Sciatic nerve (tissue), 2 donors: Measurements from ENCODE around the gene DYTN. TPM values are rescaled to one million over a fixed set of nuclear protein-coding genes. Genes with fewer than 3 reads are reported as not detected.
"Not testable (repeated sequence)": the region's sequence is repeated elsewhere in the genome, so short reads cannot be mapped to it uniquely, and the experiment has no call there.

Experiments used
- ATAC-seq: fragments of 200-7000 bp; cut with Tn5 transposase; one replicate; pipeline ENCODE4 v1.9.1; 2020; ENCODE audit warnings: mild to moderate bottlenecking, moderate library complexity
- DNase-seq: peaks from one replicate; pipeline ENCODE4 v3.0.0-alpha.2; 2020; ENCODE audit warnings: low spot score
- intact Hi-C: fragments of 100-400 bp; cut with DNase I; formaldehyde crosslinking; loops from one replicate; pipeline ENCODE4 v1.14.2; 2022
- total RNA-seq: library from RNA; stranded (reverse); fragmentation: NEBNext Ultra II Directional; extraction: Animal tissue kit (Norgen Biotek cat#: 25700); gene quantifications from one replicate; pipeline ENCODE4 v1.2.1, GENCODE V29; 2021
- donor health status: DM: no; HTN: no; CAD: no.
- donor health status: DM: no; HTN: no; CAD: no.

DYTN gene, protein sequence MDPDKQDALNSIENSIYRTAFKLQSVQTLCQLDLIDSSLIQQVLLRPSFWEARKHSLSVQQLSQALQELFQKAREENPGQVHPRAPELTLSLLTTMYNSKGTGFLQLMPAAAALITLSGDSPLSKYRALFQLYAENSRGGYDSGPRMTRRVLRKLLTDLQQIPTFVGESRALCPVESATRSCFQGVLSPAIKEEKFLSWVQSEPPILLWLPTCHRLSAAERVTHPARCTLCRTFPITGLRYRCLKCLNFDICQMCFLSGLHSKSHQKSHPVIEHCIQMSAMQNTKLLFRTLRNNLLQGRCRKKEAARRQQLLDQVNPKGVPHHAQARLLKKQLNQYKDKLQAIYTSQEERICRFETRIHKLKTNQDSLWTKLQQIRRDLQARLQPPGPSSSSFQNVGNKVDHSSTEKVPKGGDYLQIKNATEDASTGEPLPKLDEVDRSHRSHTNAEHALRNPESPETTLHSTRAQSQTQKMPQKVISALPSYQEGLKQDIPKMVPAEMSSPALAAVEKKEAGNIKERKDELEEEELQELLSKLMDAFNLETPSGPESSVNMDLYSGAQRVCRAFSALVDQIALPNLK
- total RNA-seq, result not detected

DNA sequence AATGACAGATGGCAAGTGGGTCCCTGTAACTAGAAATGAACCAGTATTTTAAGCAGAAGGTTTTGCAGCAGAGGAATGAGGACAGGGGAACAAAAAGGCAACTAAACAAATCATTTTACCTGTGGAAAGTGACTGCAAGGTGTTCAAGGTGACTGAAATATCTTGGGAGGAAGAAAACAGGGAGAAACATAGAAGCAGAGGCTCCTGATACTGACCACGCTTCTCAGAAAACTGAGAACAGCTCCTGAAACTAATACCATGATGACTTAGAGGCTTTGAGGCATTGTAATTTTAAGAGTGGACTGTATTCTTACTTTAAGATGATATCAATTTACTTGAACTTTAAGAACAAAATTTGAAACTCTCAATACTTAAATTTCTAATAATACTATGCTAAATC is at the start of gene DYTN:
Gene DYTN, minus strand, starts transcription at position 101 of the 400 bp plus-strand sequence. CDS start 117 bp downstream, outside the sequence.
- ATAC-seq, result no peak
- intact Hi-C loops, result no loop called here
- DNase-seq, result no peak

DNA sequence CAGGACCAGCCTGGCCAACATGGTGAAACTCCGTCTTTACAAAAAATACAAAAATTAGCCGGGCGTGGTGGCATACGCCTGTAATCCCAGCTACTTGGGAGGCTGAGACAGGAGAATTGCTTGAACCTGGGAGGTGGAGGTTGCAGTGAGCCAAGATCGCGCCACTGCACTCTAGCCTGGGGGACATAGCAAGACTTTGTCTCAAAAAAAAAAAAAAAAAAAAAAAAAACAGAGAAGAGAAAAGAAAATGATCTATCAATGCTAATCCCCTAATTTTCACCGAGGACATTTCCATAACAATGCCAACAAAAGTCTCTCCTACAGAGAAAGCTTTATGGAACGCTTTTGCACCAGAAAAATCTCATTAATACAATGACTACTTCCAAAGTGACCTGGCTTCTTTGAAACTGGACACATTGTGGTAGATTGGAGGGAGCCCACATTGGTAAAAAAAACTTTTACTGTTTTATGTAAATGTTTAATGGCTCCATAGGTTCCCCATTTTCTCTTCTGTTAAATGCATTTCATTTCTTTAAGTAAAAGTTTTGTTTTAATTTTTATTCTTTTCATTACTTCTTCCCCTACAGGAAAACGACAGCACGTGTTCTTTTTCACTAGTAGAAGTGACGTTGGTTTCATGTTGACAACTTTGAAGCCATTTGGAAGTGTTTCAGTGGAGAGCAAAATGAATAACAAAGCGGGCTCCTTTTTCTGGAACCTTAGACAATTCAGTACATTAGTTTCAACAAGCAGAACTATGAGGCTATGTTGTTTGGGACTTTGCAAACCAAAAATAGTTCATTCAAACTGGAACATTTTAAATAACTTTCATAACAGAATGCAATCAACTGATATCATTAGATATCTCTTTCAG is 48.1 kb upstream of the DYTN start:
- intact Hi-C loops, result no loop called here
- no peak for DNase-seq
- ATAC-seq, result no peak

GRCh38 chr2:206765242-206766056 is 47.3 kb upstream of the DYTN start, which contains the start of the genes FASTKD2 and MDH1B:
TSS of gene FASTKD2 (plus strand) at chr2:206765606. CDS start at chr2:206766694, 1,088 bp downstream.
TSS of gene MDH1B (minus strand) at chr2:206765328. CDS start at chr2:206765271, 57 bp downstream.
- peak; percentile 99 for ATAC-seq
- peak; percentile 90 for DNase-seq
- intact Hi-C loops, result no loop called here

GRCh38 chr2:206764673-206765241 is 46.6 kb upstream of the DYTN start:
- ATAC-seq (no peak), DNase-seq (no peak)
- intact Hi-C loops, result no loop called here

DNA sequence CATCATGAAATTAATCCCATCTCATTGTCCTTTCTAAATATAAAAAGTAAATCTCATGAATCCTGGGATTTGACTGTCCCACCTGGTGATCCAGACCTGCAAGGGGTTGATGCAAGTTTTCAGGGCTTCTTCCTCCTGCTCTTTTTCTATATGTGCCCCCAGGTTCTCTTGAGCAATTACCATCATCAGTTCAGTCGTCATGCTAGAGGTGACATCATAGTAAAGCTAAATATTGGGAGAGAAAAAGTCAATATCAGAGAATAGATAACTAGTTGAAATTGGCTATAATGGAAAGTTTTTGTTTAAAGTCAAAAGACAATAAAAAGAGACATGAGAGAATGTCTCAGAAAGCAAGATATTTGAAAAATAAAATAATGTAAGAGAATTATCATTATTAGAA is 38.6 kb upstream of the DYTN start:
- ATAC-seq (no peak), DNase-seq (no peak)
- intact Hi-C loops, result no loop called here

- no peak for DNase-seq
- no peak for ATAC-seq
- intact Hi-C loops, result no loop called here
Measured at GRCh38 chr2:206740800-206741199, 22.6 kb upstream of the DYTN start.

- intact Hi-C loops, result no loop called here
- ATAC-seq, result no peak
- no peak for DNase-seq
Measured at GRCh38 chr2:206739271-206739670, 21.1 kb upstream of the DYTN start.

- intact Hi-C loops, result no loop called here
- DNase-seq (no peak), ATAC-seq (no peak)
Measured at GRCh38 chr2:206736935-206737334, 18.7 kb upstream of the DYTN start.

DNA sequence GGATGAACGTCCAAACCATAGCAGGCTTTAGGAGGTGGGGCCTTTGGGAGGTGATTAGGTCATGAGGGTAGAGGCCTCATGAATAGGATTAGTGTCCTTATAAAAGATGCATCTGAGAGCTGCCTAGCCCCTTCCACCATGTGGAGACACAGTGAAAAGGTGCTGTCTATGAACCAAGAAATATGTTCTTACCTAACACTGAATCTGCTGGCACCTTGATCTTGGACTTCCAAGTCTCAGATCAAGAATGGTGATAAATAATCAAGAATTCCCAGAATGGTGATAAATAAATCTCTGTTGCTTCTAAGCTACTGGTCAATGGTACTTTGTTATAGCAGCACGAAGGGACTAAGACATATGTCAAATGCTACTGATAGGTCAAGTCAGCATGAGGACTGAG is 15.1 kb upstream of the DYTN start:
- DNase-seq, result no peak
- ATAC-seq, result no peak
- intact Hi-C loops, result no loop called here

- intact Hi-C loops, result no loop called here
- DNase-seq (no peak), ATAC-seq (no peak)
Measured at GRCh38 chr2:206728277-206729199, 10.3 kb upstream of the DYTN start.

GRCh38 chr2:206727287-206727686 is 9.1 kb upstream of the DYTN start:
- ATAC-seq (no peak), DNase-seq (no peak)
- intact Hi-C loops, result no loop called here

DNA sequence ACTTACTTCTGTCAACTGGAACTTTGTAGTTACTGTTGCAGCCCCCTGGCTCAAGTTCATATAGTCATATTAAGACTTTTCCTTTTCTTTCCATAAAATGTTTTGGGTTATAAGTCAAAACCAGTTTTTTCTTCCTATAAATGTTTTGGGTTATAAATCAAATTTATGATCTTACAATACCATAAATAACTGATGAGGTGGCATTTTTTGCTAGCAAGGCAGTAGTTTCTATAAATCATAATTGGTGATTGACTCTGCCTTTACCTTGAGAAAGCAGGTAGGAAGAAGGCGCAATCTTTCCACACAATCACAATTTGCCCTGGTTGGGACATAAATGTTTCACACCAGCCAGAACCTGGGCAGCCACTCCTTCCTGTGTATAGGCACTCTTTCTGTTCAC is 5.1 kb upstream of the DYTN start:
- ATAC-seq (no peak), DNase-seq (no peak)
- intact Hi-C loops, result no loop called here

- DNase-seq (no peak), ATAC-seq (no peak)
- intact Hi-C loops, result no loop called here
Measured at GRCh38 chr2:206721256-206721920, 3.2 kb upstream of the DYTN start.

DNA sequence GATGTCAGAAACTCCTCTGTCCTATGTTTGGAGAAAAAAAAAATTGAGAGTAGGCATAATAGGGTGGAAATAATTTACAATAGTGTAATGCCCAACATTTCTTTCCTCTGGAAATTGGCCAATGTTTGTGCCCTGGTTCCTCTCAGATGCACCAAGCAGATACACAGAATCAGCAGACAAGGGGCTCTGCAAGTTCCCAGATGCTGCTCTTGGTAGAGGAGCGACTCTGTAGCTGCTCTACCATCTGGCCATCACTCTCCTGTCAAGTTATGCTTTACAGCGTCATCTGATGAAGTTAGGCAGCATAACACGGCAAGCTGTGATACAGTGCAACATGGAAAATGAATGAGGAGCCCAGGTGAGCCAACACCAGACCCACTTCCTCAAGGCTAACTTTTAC is 1.6 kb downstream of the DYTN start:
- DNase-seq (no peak), ATAC-seq (no peak)
- intact Hi-C loops, result no loop called here

- ATAC-seq, intact Hi-C loops, DNase-seq: not testable (repeated sequence)
Measured at GRCh38 chr2:206715183-206715582, 3.0 kb downstream of the DYTN start.

DNA sequence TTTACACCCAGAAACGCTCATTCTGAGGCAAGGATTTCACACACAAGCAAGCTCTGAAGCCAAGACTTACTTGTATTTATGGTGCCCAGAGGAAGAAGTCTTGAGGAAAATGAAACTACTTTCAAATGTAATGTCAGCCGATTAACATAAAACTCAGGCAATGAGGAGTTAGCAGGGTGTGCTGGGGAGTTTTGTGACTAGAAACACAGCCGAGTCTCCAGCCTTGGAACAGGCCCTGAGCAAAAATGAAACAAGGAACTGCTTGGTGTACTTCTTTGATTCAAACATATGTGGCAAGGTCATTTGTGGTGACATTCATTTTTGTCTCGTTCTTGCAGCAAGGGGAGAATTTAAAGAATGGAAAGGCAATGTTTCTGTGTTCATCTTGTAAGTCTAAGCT is 4.5 kb downstream of the DYTN start:
- DNase-seq (no peak), ATAC-seq (no peak)
- intact Hi-C loops, result no loop called here

GRCh38 chr2:206708286-206708685 is 9.9 kb downstream of the DYTN start:
- no peak for DNase-seq
- intact Hi-C loops, result no loop called here
- ATAC-seq, result no peak
